Measurements from ENCODE around the gene GPR155.

DNA sequence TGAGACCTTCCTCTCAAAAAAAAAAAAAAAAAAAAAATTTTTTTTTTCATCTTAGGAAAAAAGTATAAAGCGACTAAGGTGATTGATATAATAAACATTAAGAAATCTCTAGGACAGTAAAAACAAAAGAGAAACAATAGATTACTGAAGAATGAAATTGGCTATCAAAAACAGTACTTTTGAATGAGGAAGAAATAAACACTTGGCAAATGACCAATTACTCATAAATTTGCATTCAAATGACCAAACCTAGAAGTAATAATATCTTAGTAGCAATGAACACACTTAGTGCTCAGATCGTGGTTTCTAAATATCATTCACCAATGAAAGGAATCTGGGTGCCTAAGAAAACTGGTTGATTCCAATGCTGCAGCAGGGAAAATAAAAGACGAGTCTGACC is 101.6 kb downstream of the GPR155 start:
- no peak for TF ChIP-seq EZH2 (IDR thresholded peaks at IDR 0.05; ENCODE audit: low read length, unreplicated experiment)
- TF ChIP-seq, protein P1, sequence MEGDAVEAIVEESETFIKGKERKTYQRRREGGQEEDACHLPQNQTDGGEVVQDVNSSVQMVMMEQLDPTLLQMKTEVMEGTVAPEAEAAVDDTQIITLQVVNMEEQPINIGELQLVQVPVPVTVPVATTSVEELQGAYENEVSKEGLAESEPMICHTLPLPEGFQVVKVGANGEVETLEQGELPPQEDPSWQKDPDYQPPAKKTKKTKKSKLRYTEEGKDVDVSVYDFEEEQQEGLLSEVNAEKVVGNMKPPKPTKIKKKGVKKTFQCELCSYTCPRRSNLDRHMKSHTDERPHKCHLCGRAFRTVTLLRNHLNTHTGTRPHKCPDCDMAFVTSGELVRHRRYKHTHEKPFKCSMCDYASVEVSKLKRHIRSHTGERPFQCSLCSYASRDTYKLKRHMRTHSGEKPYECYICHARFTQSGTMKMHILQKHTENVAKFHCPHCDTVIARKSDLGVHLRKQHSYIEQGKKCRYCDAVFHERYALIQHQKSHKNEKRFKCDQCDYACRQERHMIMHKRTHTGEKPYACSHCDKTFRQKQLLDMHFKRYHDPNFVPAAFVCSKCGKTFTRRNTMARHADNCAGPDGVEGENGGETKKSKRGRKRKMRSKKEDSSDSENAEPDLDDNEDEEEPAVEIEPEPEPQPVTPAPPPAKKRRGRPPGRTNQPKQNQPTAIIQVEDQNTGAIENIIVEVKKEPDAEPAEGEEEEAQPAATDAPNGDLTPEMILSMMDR (conservative IDR thresholded peaks at IDR 0.05; ENCODE audit: low read depth, low read length): no peak
- no peak for TF ChIP-seq EZH2phosphoT487 (IDR thresholded peaks at IDR 0.05; ENCODE audit: borderline replicate concordance, low read length)

Measured in PC-3 (cell line).